SU-DHL-6 (cell line): ENCODE data around the gene C22orf42.

Experiments used
- EZH2phosphoT487 ChIP-seq: fragments of 200-600 bp; sonication (generic), shearing (Covaris generic); conservative IDR thresholded peaks from 2 replicates; pipeline ENCODE4 v1.6.1; 2018; ENCODE audit warnings: mild to moderate bottlenecking, antibody characterized with exemption, low read length, moderate library complexity, mixed read lengths
- TF ChIP-seq, protein P1 (sequence below): fragments of 200-600 bp; sonication (generic); IDR thresholded peaks from one replicate; pipeline ENCODE4 v1.5.1; 2017; ENCODE audit warnings: antibody characterized with exemption, mild to moderate bottlenecking, low read length, moderate library complexity; ENCODE audit not compliant: insufficient read depth, poor library complexity, severe bottlenecking

DNA sequence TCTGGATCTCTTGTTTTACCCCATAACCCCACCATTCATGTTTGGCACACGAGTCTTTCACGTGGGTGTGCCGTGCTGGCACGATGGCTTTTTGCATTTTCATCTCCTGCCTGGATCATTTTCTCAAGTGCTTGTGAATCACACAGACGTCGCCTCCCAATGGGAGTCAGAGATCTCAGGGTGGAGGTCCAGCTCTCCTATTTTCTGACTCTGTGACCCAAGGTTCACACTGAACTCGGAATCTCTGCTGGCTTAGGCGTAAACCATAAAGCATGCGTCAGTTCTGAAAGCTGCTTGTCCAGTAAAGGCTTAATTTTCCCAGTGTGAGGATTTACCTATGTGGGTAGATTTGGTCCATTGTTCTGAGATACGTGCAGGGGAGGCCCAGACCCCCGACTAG, 16.0 kb upstream of the C22orf42 start:
- TF ChIP-seq, protein P1, sequence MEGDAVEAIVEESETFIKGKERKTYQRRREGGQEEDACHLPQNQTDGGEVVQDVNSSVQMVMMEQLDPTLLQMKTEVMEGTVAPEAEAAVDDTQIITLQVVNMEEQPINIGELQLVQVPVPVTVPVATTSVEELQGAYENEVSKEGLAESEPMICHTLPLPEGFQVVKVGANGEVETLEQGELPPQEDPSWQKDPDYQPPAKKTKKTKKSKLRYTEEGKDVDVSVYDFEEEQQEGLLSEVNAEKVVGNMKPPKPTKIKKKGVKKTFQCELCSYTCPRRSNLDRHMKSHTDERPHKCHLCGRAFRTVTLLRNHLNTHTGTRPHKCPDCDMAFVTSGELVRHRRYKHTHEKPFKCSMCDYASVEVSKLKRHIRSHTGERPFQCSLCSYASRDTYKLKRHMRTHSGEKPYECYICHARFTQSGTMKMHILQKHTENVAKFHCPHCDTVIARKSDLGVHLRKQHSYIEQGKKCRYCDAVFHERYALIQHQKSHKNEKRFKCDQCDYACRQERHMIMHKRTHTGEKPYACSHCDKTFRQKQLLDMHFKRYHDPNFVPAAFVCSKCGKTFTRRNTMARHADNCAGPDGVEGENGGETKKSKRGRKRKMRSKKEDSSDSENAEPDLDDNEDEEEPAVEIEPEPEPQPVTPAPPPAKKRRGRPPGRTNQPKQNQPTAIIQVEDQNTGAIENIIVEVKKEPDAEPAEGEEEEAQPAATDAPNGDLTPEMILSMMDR, result no peak
- no peak for TF ChIP-seq EZH2phosphoT487
